Measurements from ENCODE around the gene TSSC4.
A peak's percentile ranks its signal among the peaks of the same experiment; 100 is the strongest.

GRCh38 chr11:2398664-2399355, 1.7 kb upstream of the TSSC4 start:
- peak; percentile 25 to 49 (median 43); a peak in 5 of 6 replicates for TF ChIP-seq CTCF (IDR thresholded peaks at IDR 0.05 in 2 of 3, conservative IDR thresholded peaks at IDR 0.05 in 1 of 3; ENCODE audit: insufficient read depth in 2 of 3, low read depth in 1 of 3, low read length in 3 of 3)
- peak; percentile 61 for TF ChIP-seq VEZF1 (CRISPR knock-in tag; IDR thresholded peaks at IDR 0.05)
- no peak for TF ChIP-seq POLR2A (conservative IDR thresholded peaks at IDR 0.05)
- TF ChIP-seq HDAC1 (IDR thresholded peaks at IDR 0.05) = no peak

Data from K562 (cell line).